H1 (cell line): ENCODE data around the gene CNIH3. TPM values are rescaled to one million over a fixed set of nuclear protein-coding genes. Genes with fewer than 3 reads are reported as not detected.

Experiments
- CTCF ChIA-PET: fragments of 300-600 bp; sonication (Branson Sonifier 250); formaldehyde crosslinking; loops from one replicate; lab custom pipeline; 2021; ENCODE audit not compliant: partially characterized antibody; lab: Charles Lee
- POLR2A ChIA-PET: fragments of 300-600 bp; sonication (Branson Sonifier 250); formaldehyde crosslinking; loops from one replicate; lab custom pipeline; 2021; ENCODE audit warnings: inconsistent platforms; ENCODE audit not compliant: partially characterized antibody; lab: Charles Lee
- DNase-seq, 2 experiments: peaks; one replicate each; pipeline versions ENCODE4 v3.0.0 to v3.0.0-alpha.2; 2010 to 2022; ENCODE audit warnings: low spot score in 2 of 2, low read depth in 1 of 2, mixed read lengths in 1 of 2
- FAIRE-seq: peaks from 2 replicates; lab custom pipeline; 2011; peaks lifted over from hg19 to GRCh38; lab: Jason Lieb, UNC
- H2AFZ ChIP-seq: 2 replicates; pipeline ENCODE4 v1.8.1; 2012; ENCODE audit warnings: low read length, inconsistent platforms
- H2AK5ac ChIP-seq: 2 replicates; pipeline ENCODE4 v1.6.1; 2013; ENCODE audit warnings: low read depth, low read length
- H2BK120ac ChIP-seq: replicated peaks from 2 replicates; pipeline ENCODE3; 2013; ENCODE audit warnings: low read depth, low read length, inconsistent platforms
- H2BK12ac ChIP-seq: 2 replicates; pipeline ENCODE4 v1.6.1; 2013; ENCODE audit warnings: low read depth, low read length
- H2BK15ac ChIP-seq: 2 replicates; pipeline ENCODE4 v1.6.1; 2013; ENCODE audit warnings: low read length
- H2BK20ac ChIP-seq: 2 replicates; pipeline ENCODE4 v1.6.1; 2013; ENCODE audit warnings: low read length
- H2BK5ac ChIP-seq: 2 replicates; pipeline ENCODE4 v1.6.1; 2013; ENCODE audit warnings: low read depth, low read length
- H3K14ac ChIP-seq: 2 replicates; pipeline ENCODE4 v1.6.1; 2013; ENCODE audit warnings: inconsistent platforms; ENCODE audit not compliant: insufficient read length
- H3K18ac ChIP-seq: 2 replicates; pipeline ENCODE4 v1.6.1; 2013; ENCODE audit warnings: low read length; ENCODE audit errors: extremely low read depth
- H3K23ac ChIP-seq: 2 replicates; pipeline ENCODE4 v1.6.1; 2013; ENCODE audit warnings: inconsistent platforms; ENCODE audit not compliant: insufficient read length
- H3K23me2 ChIP-seq: 2 replicates; pipeline ENCODE4 v1.6.1; 2013; ENCODE audit warnings: low read depth, low read length
- H3K27ac ChIP-seq: 2 replicates; pipeline ENCODE4 v1.6.1; 2011; ENCODE audit warnings: low read depth, low read length, inconsistent platforms
- H3K27me3 ChIP-seq, 4 experiments: replicated peaks in 1 of 4; 1 replicate in 1 of 4; 2 replicates in 3 of 4; pipeline versions ENCODE4 v1.6.1 to v1.8.1; 2011 to 2013; ENCODE audit warnings: low read length in 3 of 4, mild to moderate bottlenecking in 3 of 4, inconsistent platforms in 2 of 4, mixed read lengths in 2 of 4, moderate library complexity in 1 of 4; ENCODE audit not compliant: control insufficient read depth in 3 of 4, insufficient read depth in 3 of 4; ENCODE audit errors: extremely low read depth in 1 of 4
- H3K36me3 ChIP-seq, 4 experiments: 2 replicates each; pipeline versions ENCODE4 v1.6.1 to v1.8.1; 2011 to 2013; ENCODE audit warnings: mild to moderate bottlenecking in 4 of 4, low read length in 3 of 4, moderate library complexity in 2 of 4, control low read depth in 1 of 4, inconsistent platforms in 1 of 4; ENCODE audit not compliant: insufficient read depth in 4 of 4, control insufficient read depth in 2 of 4
- H3K4ac ChIP-seq: replicated peaks from 2 replicates; pipeline ENCODE3; 2013; ENCODE audit warnings: low read length, low read depth, mixed read lengths, inconsistent platforms; ENCODE audit not compliant: insufficient read length
- H3K4me1 ChIP-seq, 4 experiments: replicated peaks in 1 of 4; 1 replicate in 1 of 4; 2 replicates in 3 of 4; pipeline versions ENCODE4 v1.6.1 to v1.8.1; 2011 to 2013; ENCODE audit warnings: low read length in 3 of 4, inconsistent platforms in 2 of 4, mixed read lengths in 1 of 4; ENCODE audit not compliant: insufficient read depth in 4 of 4, control insufficient read depth in 3 of 4
- H3K4me2 ChIP-seq, 2 experiments: 2 replicates each; pipeline versions ENCODE4 v1.6.1 to v1.8.1; 2011 to 2013; ENCODE audit warnings: low read depth in 2 of 2, low read length in 2 of 2, control low read depth in 1 of 2, inconsistent platforms in 1 of 2, mild to moderate bottlenecking in 1 of 2; ENCODE audit not compliant: insufficient read depth in 1 of 2
- H3K4me3 ChIP-seq, 4 experiments: fragments of 200-600, 300-600 bp in 1 of 4; sonication (generic), shearing (Covaris generic), sonication (Bioruptor Twin) in 1 of 4; 2 replicates each; pipeline versions ENCODE4 v1.5.1 to v1.8.1; 2011 to 2016; ENCODE audit warnings: low read length in 4 of 4, low read depth in 3 of 4, control low read depth in 2 of 4, inconsistent platforms in 2 of 4, mild to moderate bottlenecking in 2 of 4, mixed read lengths in 1 of 4, moderate library complexity in 1 of 4; ENCODE audit not compliant: insufficient read depth in 2 of 4; ENCODE audit errors: extremely low read depth in 1 of 4
- H3K56ac ChIP-seq: replicated peaks from 2 replicates; pipeline ENCODE3; 2013; ENCODE audit warnings: low read depth, mild to moderate bottlenecking, mixed read lengths, low read length, inconsistent platforms; ENCODE audit not compliant: insufficient read length
- H3K79me1 ChIP-seq: 2 replicates; pipeline ENCODE4 v1.6.1; 2013; ENCODE audit warnings: low read depth, low read length, control low read depth
- H3K79me2 ChIP-seq, 2 experiments: 2 replicates each; pipeline versions ENCODE4 v1.6.1 to v1.8.1; 2012 to 2013; ENCODE audit warnings: low read length in 2 of 2, mild to moderate bottlenecking in 2 of 2, inconsistent platforms in 1 of 2; ENCODE audit not compliant: insufficient read depth in 2 of 2, control insufficient read depth in 1 of 2
- H3K9ac ChIP-seq, 4 experiments: replicated peaks in 1 of 4; 1 replicate in 1 of 4; 2 replicates in 3 of 4; pipeline versions ENCODE4 v1.6.1 to v1.8.1; 2011 to 2013; ENCODE audit warnings: low read depth in 3 of 4, low read length in 3 of 4, control low read depth in 2 of 4, mild to moderate bottlenecking in 2 of 4, moderate library complexity in 2 of 4, inconsistent platforms in 1 of 4; ENCODE audit errors: extremely low read depth in 1 of 4
- H3K9me3 ChIP-seq, 2 experiments: 2 replicates each; pipeline versions ENCODE4 v1.6.1 to v1.8.1; 2012 to 2013; ENCODE audit warnings: mild to moderate bottlenecking in 2 of 2, moderate library complexity in 2 of 2, control low read depth in 1 of 2, inconsistent platforms in 1 of 2, low read depth in 1 of 2, low read length in 1 of 2, mixed read lengths in 1 of 2; ENCODE audit not compliant: insufficient read depth in 2 of 2
- H4K20me1 ChIP-seq, 2 experiments: replicated peaks in 1 of 2; 2 replicates each; pipeline versions ENCODE3 to v1.8.1; 2011 to 2013; ENCODE audit warnings: inconsistent platforms in 2 of 2, low read length in 2 of 2, mild to moderate bottlenecking in 1 of 2; ENCODE audit not compliant: insufficient read depth in 2 of 2, control insufficient read depth in 1 of 2
- H4K5ac ChIP-seq: 2 replicates; pipeline ENCODE4 v1.6.1; 2013; ENCODE audit warnings: low read length, low read depth, mixed read lengths, inconsistent platforms; ENCODE audit not compliant: insufficient read length
- H4K8ac ChIP-seq: 2 replicates; pipeline ENCODE4 v1.8.0; 2013; ENCODE audit warnings: mild to moderate bottlenecking, moderate library complexity, low read length, inconsistent platforms; ENCODE audit not compliant: insufficient read depth; ENCODE audit errors: extremely low read depth
- H4K91ac ChIP-seq: replicated peaks from 2 replicates; pipeline ENCODE3; 2013; ENCODE audit warnings: low read length, mixed read lengths, inconsistent platforms; ENCODE audit not compliant: insufficient read length
- BRCA1 ChIP-seq: IDR thresholded peaks from 2 replicates; pipeline ENCODE4 v1.6.1; 2012; ENCODE audit warnings: low read depth, low read length, improper control_type of control experiment
- CHD2 ChIP-seq: IDR thresholded peaks from 2 replicates; pipeline ENCODE4 v1.6.1; 2012; ENCODE audit warnings: low read length, improper control_type of control experiment
- EGR1 ChIP-seq: IDR thresholded peaks from 2 replicates; pipeline ENCODE4 v1.6.1; 2011; ENCODE audit warnings: low read depth, low read length, borderline replicate concordance
- NRF1 ChIP-seq: IDR thresholded peaks from 2 replicates; pipeline ENCODE4 v1.6.1; 2011; ENCODE audit warnings: mild to moderate bottlenecking, low read depth, low read length, improper control_type of control experiment
- POLR2A ChIP-seq, 2 experiments: IDR thresholded peaks; 1 replicate in 1 of 2; 2 replicates in 1 of 2; pipeline ENCODE4 v1.6.1; 2011; ENCODE audit warnings: low read depth in 2 of 2, low read length in 2 of 2, mild to moderate bottlenecking in 2 of 2; ENCODE audit errors: control extremely low read depth in 1 of 2
- POU5F1 ChIP-seq: IDR thresholded peaks from 2 replicates; pipeline ENCODE4 v1.6.1; 2011; ENCODE audit warnings: low read depth, mild to moderate bottlenecking, low read length, moderate library complexity
- SP1 ChIP-seq: IDR thresholded peaks from 2 replicates; pipeline ENCODE4 v1.6.1; 2011; ENCODE audit warnings: low read depth, low read length
- WGBS, 2 experiments: shearing (Covaris generic) in 1 of 2; methylation state at CpG; one replicate each; pipeline versions ENCODE4 v1.1.6 to v1.1.7; 2013 to 2015; ENCODE audit warnings: low lambda C conversion rate in 2 of 2, mixed read lengths in 2 of 2, inconsistent platforms in 1 of 2, low coverage in 1 of 2, missing lambda C conversion rate in 1 of 2; ENCODE audit not compliant: insufficient replicate concordance in 2 of 2, insufficient coverage in 1 of 2, insufficient read length in 1 of 2; ENCODE audit errors: extremely low coverage in 1 of 2, missing lambda C conversion rate in 1 of 2; 5-methylcytosine and 5-hydroxymethylcytosine counted together
- polyA plus RNA-seq, 7 experiments: library from polyadenylated mRNA; depleted of rRNA in 3 of 7; stranded (reverse) in 5 of 7; unstranded in 2 of 7; fragments of >200 nt in 5 of 7; fragments of 200-250 nt in 2 of 7; gene quantifications; 1 replicate in 5 of 7; 2 replicates in 1 of 7; 4 replicates in 1 of 7; pipeline versions ENCODE4 v1.2.1 to v1.2.3, GENCODE V29; 2011 to 2013; ENCODE audit warnings: missing spikeins in 2 of 7, mixed read lengths in 2 of 7
- total RNA-seq: library from RNA; stranded (reverse); fragmentation: NEBNext Ultra II Directional; extraction: Animal tissue kit (Norgen Biotek cat#: 25700); gene quantifications from 2 replicates; pipeline ENCODE4 v1.2.1, GENCODE V29; 2021

Gene CNIH3
- total and polyA plus RNA-seq, 2 of the 8 experiments (the other 6 are each of a cell fraction or from before 2014, with no cell fraction given) = 3.7 to 5.6 TPM

- Histone ChIP-seq H4K5ac (no peak overlapping the region), H2BK20ac (no peak overlapping the region), H3K56ac (no peak overlapping the region), H2BK12ac (no peak overlapping the region), H3K4me1 (no peaks in the 10 kb centered on the region), H3K36me3 (no peaks in the 10 kb centered on the region), H3K79me2 (no peaks in the 10 kb centered on the region), H2BK120ac (no peak overlapping the region), H3K27me3 (peaks cover 1 to 4% (median 3%) of the 10 kb centered on the region in 4 experiments; a peak in 3 of 7 replicates), H4K20me1 (no peaks in the 10 kb centered on the region), H3K4ac (no peak overlapping the region), H3K4me3 (no peak overlapping the region), H3K14ac (no peak overlapping the region), H4K8ac (no peak overlapping the region), H2AK5ac (no peak overlapping the region), H2AFZ (no peak overlapping the region), H4K91ac (no peak overlapping the region), H2BK15ac (no peak overlapping the region), H3K23ac (no peak overlapping the region), H3K9me3 (no peaks in the 10 kb centered on the region), H3K79me1 (no peaks in the 10 kb centered on the region), H3K18ac (no peak overlapping the region), H3K4me2 (no peak overlapping the region), H3K23me2 (no peaks in the 10 kb centered on the region), H3K27ac (no peak overlapping the region), H3K9ac (no peak overlapping the region), H2BK5ac (no peak overlapping the region)
- WGBS, 2 experiments = 90% methylated on average over 3 of the region's 3 CpGs; no CpG with 5 or more reads in 1 of the 2 experiments
- FAIRE-seq = no peak
- no peak for DNase-seq
- ChIA-PET POLR2A (no interaction called here), CTCF (interaction anchor here (0.8 to 1.4 kb wide), 8 partner anchors 11 to 273 kb away, joined by 3 to 6 read pairs (median 4); no protein-coding TSS in a partner anchor)
- TF ChIP-seq BRCA1 (no peak), POU5F1 (no peak), CHD2 (no peak), SP1 (no peak), POLR2A (IDR thresholded peaks at IDR 0.05; ENCODE audit: control extremely low read depth in 1 of 2, low read depth in 2 of 2, low read length in 2 of 2) (no peak), EGR1 (no peak), NRF1 (no peak)
Observed at GRCh38 chr1:224786533-224787250, 170.6 kb downstream of the CNIH3 start.
